Spleen (tissue), 11 donors: Measurements from ENCODE around the gene SLC39A7. TPM values are rescaled to one million over a fixed set of nuclear protein-coding genes. Genes with fewer than 3 reads are reported as not detected.

Source experiments
- DNase-seq: peaks from one replicate; pipeline ENCODE4 v3.0.0-alpha.2; 2020
- H3K27ac ChIP-seq, 8 donors: fragments of 200-600 bp; sonication (generic) in 7 of 8; 1 replicate in 4 of 8; 2 replicates in 4 of 8; pipeline versions ENCODE4 v1.5.0 to v1.8.0; 2016 to 2021; ENCODE audit warnings: inconsistent platforms in 4 of 8, mild to moderate bottlenecking in 4 of 8, moderate library complexity in 1 of 8
- H3K27me3 ChIP-seq, 7 donors: fragments of 200-600 bp; sonication (generic) in 6 of 7; replicated peaks in 1 of 7; 1 replicate in 4 of 7; 2 replicates in 3 of 7; pipeline versions ENCODE4 v1.5.0 to v1.8.0; 2016 to 2021; ENCODE audit warnings: inconsistent platforms in 3 of 7, mild to moderate bottlenecking in 1 of 7
- H3K36me3 ChIP-seq, 6 donors: fragments of 200-600 bp; sonication (generic) in 5 of 6; 1 replicate in 4 of 6; 2 replicates in 2 of 6; pipeline versions ENCODE4 v1.5.0 to v1.8.0; 2016 to 2021; ENCODE audit warnings: inconsistent platforms in 2 of 6
- H3K4me1 ChIP-seq, 6 donors: fragments of 200-600 bp; sonication (generic) in 5 of 6; 1 replicate in 3 of 6; 2 replicates in 3 of 6; pipeline versions ENCODE4 v1.5.0 to v1.8.0; 2016 to 2021; ENCODE audit warnings: inconsistent platforms in 3 of 6
- H3K4me3 ChIP-seq, 8 donors: fragments of 200-600 bp; sonication (generic) in 7 of 8; 1 replicate in 4 of 8; 2 replicates in 4 of 8; pipeline versions ENCODE4 v1.5.0 to v1.8.0; 2016 to 2021; ENCODE audit warnings: inconsistent platforms in 4 of 8, mild to moderate bottlenecking in 4 of 8, moderate library complexity in 2 of 8
- H3K9me3 ChIP-seq, 8 donors: fragments of 200-600 bp; sonication (generic) in 7 of 8; 1 replicate in 4 of 8; 2 replicates in 4 of 8; pipeline versions ENCODE4 v1.5.0 to v1.8.0; 2016 to 2021; ENCODE audit warnings: inconsistent platforms in 4 of 8
- CTCF ChIP-seq, 11 experiments: fragments of 200-600 bp in 7 of 11; fragments of 450-650 bp in 4 of 11; sonication (generic) in 4 of 11; IDR thresholded peaks in 8 of 11; conservative IDR thresholded peaks in 3 of 11; 1 replicate in 7 of 11; 2 replicates in 4 of 11; pipeline versions ENCODE4 v1.4.0 to v1.8.0; 2016 to 2021; ENCODE audit warnings: antibody characterized with exemption in 11 of 11, inconsistent platforms in 4 of 11, mild to moderate bottlenecking in 1 of 11
- POLR2A ChIP-seq, 3 donors: fragments of 450-650 bp; IDR thresholded peaks; one replicate each; pipeline ENCODE4 v1.5.1; 2017; ENCODE audit warnings: antibody characterized with exemption in 3 of 3, mild to moderate bottlenecking in 1 of 3
- POLR2AphosphoS5 ChIP-seq, 3 donors: sonication (generic); formaldehyde crosslinking; IDR thresholded peaks; one replicate each; pipeline ENCODE4 v1.5.1; 2017; ENCODE audit warnings: antibody characterized with exemption in 3 of 3
- WGBS, 5 donors: extraction: QIAGEN DNeasy Blood & Tissue Kit in 3 of 5; methylation state at CpG; one replicate each; pipeline versions ENCODE4 v1.1.5 to v1.1.7; 2013 to 2018; 5-methylcytosine and 5-hydroxymethylcytosine counted together
- intact Hi-C: fragments of 100-400 bp; cut with DNase I; formaldehyde crosslinking; loops from one replicate; pipeline ENCODE4 v1.15.0; 2023; ENCODE audit warnings: low total_unique reads
- polyA plus RNA-seq, 3 donors: library from polyadenylated mRNA; stranded (reverse); fragments of 200-250 nt; gene quantifications; one replicate each; pipeline ENCODE4 v1.2.1, GENCODE V29; 2013
- total RNA-seq, 7 donors: library from RNA; depleted of rRNA in 3 of 7; stranded (reverse); fragments of >200 nt in 3 of 7; fragmentation: NEBNext Ultra II Directional in 4 of 7; extraction: Animal tissue kit (Norgen Biotek cat#: 25700) in 4 of 7; gene quantifications; one replicate each; pipeline versions ENCODE4 v1.1.0 to v1.2.1, GENCODE V29; 2016 to 2021
- donor health status: healthy with polysubstance abuse.
- donor health status: DM: no; HTN: no; CAD: no; lungs with moderate emphysema.
- donor health status: DM: no; HTN: no; CAD: no.
- donor health status: Bipolar disorder and iron deficiency.
- donor health status: healthy.
- donor health status: DM: no; HTN: no; CAD: no.
- donor health status: DM: yes; HTN: yes; CAD: no.

Gene SLC39A7
- total and polyA plus RNA-seq, 10 donors, result 28.8 to 58.7 (median 45.3) TPM

GRCh38 chr6:33167374-33168283 lies 33.0 kb upstream of the SLC39A7 start:
- TF ChIP-seq POLR2A (IDR thresholded peaks at IDR 0.05), result no peak
- no peak for TF ChIP-seq POLR2AphosphoS5 (IDR thresholded peaks at IDR 0.05)
- TF ChIP-seq CTCF (IDR thresholded peaks at IDR 0.05 in 8 of 11, conservative IDR thresholded peaks at IDR 0.05 in 3 of 11), result no peak
- Histone ChIP-seq H3K9me3 (no peaks in the 10 kb centered on the region), H3K27me3 (peaks cover 0 to under 1% (median 0%) of the 10 kb centered on the region in 7 donors), H3K4me1 (no peaks in the 10 kb centered on the region), H3K27ac (no peak overlapping the region), H3K36me3 (no peaks in the 10 kb centered on the region), H3K4me3 (no peak overlapping the region)
- WGBS, 5 donors, result 84 to 93% (median 86%) methylated on average over 14 to 19 of the region's 19 CpGs
- DNase-seq, result peak; percentile 64
- intact Hi-C loops, result no loop called here

GRCh38 chr6:33168284-33168601 lies 32.4 kb upstream of the SLC39A7 start:
- DNase-seq, result peak; percentile 36
- no peak for TF ChIP-seq CTCF (IDR thresholded peaks at IDR 0.05 in 8 of 11, conservative IDR thresholded peaks at IDR 0.05 in 3 of 11)
- no peak for TF ChIP-seq POLR2AphosphoS5 (IDR thresholded peaks at IDR 0.05)
- TF ChIP-seq POLR2A (IDR thresholded peaks at IDR 0.05), result no peak
- no peak overlapping the region for H3K27ac ChIP-seq
- no peaks in the 10 kb centered on the region for H3K9me3 ChIP-seq
- no peaks in the 10 kb centered on the region for H3K4me1 ChIP-seq
- no peak overlapping the region for H3K4me3 ChIP-seq
- intact Hi-C loops, result no loop called here
- H3K36me3 ChIP-seq, result no peaks in the 10 kb centered on the region
- WGBS, 5 donors, result 66 to 85% (median 76%) methylated on average over 6 of the region's 6 CpGs
- peaks cover 0 to 6% (median 0%) of the 10 kb centered on the region in 7 donors for H3K27me3 ChIP-seq

- H3K36me3 ChIP-seq, result no peaks in the 10 kb centered on the region
- H3K27me3 ChIP-seq, result peaks cover 0 to 6% (median 0%) of the 10 kb centered on the region in 7 donors
- H3K4me3 ChIP-seq, result no peak overlapping the region
- no peak for TF ChIP-seq POLR2A (IDR thresholded peaks at IDR 0.05)
- TF ChIP-seq POLR2AphosphoS5 (IDR thresholded peaks at IDR 0.05), result no peak
- TF ChIP-seq CTCF (IDR thresholded peaks at IDR 0.05 in 8 of 11, conservative IDR thresholded peaks at IDR 0.05 in 3 of 11), result no peak
- intact Hi-C loops, result no loop called here
- H3K27ac ChIP-seq, result no peak overlapping the region
- H3K9me3 ChIP-seq, result no peaks in the 10 kb centered on the region
- H3K4me1 ChIP-seq, result no peaks in the 10 kb centered on the region
- WGBS, 5 donors, result 58 to 78% (median 70%) methylated on average over 5 of the region's 5 CpGs
- peak; percentile 30 for DNase-seq
Measured at GRCh38 chr6:33168639-33169038, 32.0 kb upstream of the SLC39A7 start.
